HCT116 (cell line): Measurements from ENCODE around the gene KRT78. TPM values are rescaled to one million over a fixed set of nuclear protein-coding genes. Genes with fewer than 3 reads are reported as not detected.

Experiments used
- ATAC-seq: fragments of 200-7000 bp; cut with Tn5 transposase; 2 replicates; pipeline ENCODE4 v1.9.1; 2020; ENCODE audit warnings: mild to moderate bottlenecking, moderate library complexity
- BruUV-seq: library from RNA; stranded (reverse); fragments of 400-500 nt; replicated peaks from 2 replicates; lab custom pipeline; 2021; lab: Mats Ljungman, UMichigan
- CTCF ChIA-PET: fragments of 300-600 bp; sonication (Branson Sonifier 250); formaldehyde crosslinking; loops from one replicate; lab custom pipeline; 2021; ENCODE audit warnings: antibody characterized with exemption; lab: Charles Lee
- POLR2A ChIA-PET: fragments of 300-600, 350-600 bp; sonication (Branson Sonifier 250); formaldehyde crosslinking; loops from one replicate; lab custom pipeline; 2021; ENCODE audit warnings: antibody characterized with exemption; lab: Charles Lee
- RAD21 ChIA-PET, 2 experiments: fragments of 300-600 bp; sonication (Branson Sonifier 250); formaldehyde crosslinking; loops; one replicate each; lab custom pipeline; 2023; ENCODE audit warnings: low total read pairs in 2 of 2; ENCODE audit not compliant: uncharacterized antibody in 2 of 2, unreplicated experiment in 2 of 2, low non-redundant PET in 1 of 2; lab: Charles Lee
- DNase-seq: peaks from one replicate; pipeline ENCODE4 v3.0.0-alpha.2; 2010; ENCODE audit warnings: low read depth, low spot score
- H2AFZ ChIP-seq: fragments of 200-600 bp; shearing (Covaris generic), sonication (generic); 2 replicates; pipeline ENCODE4 v1.6.1; 2017; ENCODE audit warnings: low read depth, mixed run types, mixed read lengths, antibody characterized with exemption, low read length; ENCODE audit not compliant: poor library complexity, severe bottlenecking
- H3K27ac ChIP-seq: 2 replicates; pipeline ENCODE4 v1.5.1; 2012; ENCODE audit warnings: low read depth, low read length
- H3K27me3 ChIP-seq: fragments of 200-600 bp; sonication (generic); 2 replicates; pipeline ENCODE4 v1.6.1; 2016; ENCODE audit warnings: mixed run types, low read length, mixed read lengths; ENCODE audit not compliant: insufficient read depth
- H3K36me3 ChIP-seq, 2 experiments: fragments of 200-500 bp in 1 of 2; fragments of 200-600 bp in 1 of 2; sonication (Bioruptor generic) in 1 of 2; sonication (generic) in 1 of 2; 2 replicates each; pipeline versions ENCODE4 v1.5.1 to v1.6.1; 2014 to 2016; ENCODE audit warnings: low read length in 2 of 2, inconsistent platforms in 1 of 2, mixed read lengths in 1 of 2, mixed run types in 1 of 2; ENCODE audit not compliant: insufficient read depth in 2 of 2, control insufficient read depth in 1 of 2
- H3K4me1 ChIP-seq, 2 experiments: fragments of 200-600 bp in 1 of 2; sonication (generic) in 1 of 2; 2 replicates each; pipeline versions ENCODE4 v1.5.1 to v1.6.1; 2012 to 2017; ENCODE audit warnings: low read length in 2 of 2, inconsistent platforms in 1 of 2, mild to moderate bottlenecking in 1 of 2, mixed read lengths in 1 of 2, mixed run types in 1 of 2, moderate library complexity in 1 of 2; ENCODE audit not compliant: insufficient read depth in 2 of 2, control insufficient read depth in 1 of 2
- H3K4me2 ChIP-seq: fragments of 200-600 bp; sonication (generic); 2 replicates; pipeline ENCODE4 v1.6.1; 2017; ENCODE audit warnings: mixed run types, low read length, mixed read lengths
- H3K4me3 ChIP-seq, 2 experiments: fragments of 200-600 bp in 1 of 2; sonication (generic) in 1 of 2; replicated peaks in 1 of 2; 2 replicates each; pipeline ENCODE4 v1.5.1; 2011 to 2016; ENCODE audit warnings: low read length in 2 of 2, control low read depth in 1 of 2, low read depth in 1 of 2, mild to moderate bottlenecking in 1 of 2, mixed read lengths in 1 of 2, mixed run types in 1 of 2
- H3K79me2 ChIP-seq: fragments of 200-600 bp; sonication (generic); 2 replicates; pipeline ENCODE4 v1.6.1; 2017; ENCODE audit warnings: mild to moderate bottlenecking, mixed run types, low read length, moderate library complexity, mixed read lengths; ENCODE audit not compliant: insufficient read depth
- H3K9ac ChIP-seq: fragments of 200-600 bp; sonication (generic); 2 replicates; pipeline ENCODE4 v1.6.1; 2016; ENCODE audit warnings: low read length, mixed read lengths
- H3K9me2 ChIP-seq: fragments of 200-600 bp; sonication (generic), shearing (Covaris generic); 2 replicates; pipeline ENCODE4 v1.6.1; 2017; ENCODE audit warnings: mixed run types, mild to moderate bottlenecking, moderate library complexity; ENCODE audit not compliant: insufficient read depth
- H3K9me3 ChIP-seq, 2 experiments: fragments of 200-500 bp in 1 of 2; fragments of 200-600 bp in 1 of 2; sonication (Bioruptor generic) in 1 of 2; sonication (generic) in 1 of 2; 2 replicates each; pipeline ENCODE4 v1.6.1; 2014 to 2017; ENCODE audit warnings: low read length in 2 of 2, mixed read lengths in 2 of 2, inconsistent platforms in 1 of 2, low read depth in 1 of 2, mild to moderate bottlenecking in 1 of 2, mixed run types in 1 of 2, moderate library complexity in 1 of 2; ENCODE audit not compliant: control insufficient read depth in 1 of 2, insufficient read depth in 1 of 2
- H4K20me1 ChIP-seq: fragments of 200-600 bp; sonication (generic), shearing (Covaris generic); 2 replicates; pipeline ENCODE4 v1.6.1; 2017; ENCODE audit warnings: mixed run types, mild to moderate bottlenecking, moderate library complexity; ENCODE audit not compliant: insufficient read depth
- CBX3 ChIP-seq: IDR thresholded peaks from 2 replicates; pipeline ENCODE4 v1.6.1; 2012; ENCODE audit warnings: low read depth
- CEBPB ChIP-seq: IDR thresholded peaks from 2 replicates; pipeline ENCODE4 v1.6.1; 2012; ENCODE audit warnings: low read depth
- EGR1 ChIP-seq: IDR thresholded peaks from 2 replicates; pipeline ENCODE4 v1.6.1; 2012; ENCODE audit warnings: low read depth
- ELF1 ChIP-seq: IDR thresholded peaks from 2 replicates; pipeline ENCODE4 v1.6.1; 2012; ENCODE audit warnings: low read depth, borderline replicate concordance
- EZH2 ChIP-seq: fragments of 200-600 bp; sonication (generic); IDR thresholded peaks from 2 replicates; pipeline ENCODE4 v1.6.1; 2017; ENCODE audit warnings: antibody characterized with exemption, mixed run types
- FOSL1 ChIP-seq: IDR thresholded peaks from 2 replicates; pipeline ENCODE4 v1.6.1; 2012; ENCODE audit warnings: low read depth
- POLR2AphosphoS5 ChIP-seq: IDR thresholded peaks from 2 replicates; pipeline ENCODE4 v1.6.1; 2011; ENCODE audit warnings: mild to moderate bottlenecking, low read depth, low read length, moderate library complexity
- SIN3A ChIP-seq: IDR thresholded peaks from 2 replicates; pipeline ENCODE4 v1.6.1; 2012; ENCODE audit warnings: low read depth
- SP1 ChIP-seq: IDR thresholded peaks from 2 replicates; pipeline ENCODE4 v1.6.1; 2012; ENCODE audit warnings: low read depth
- SRF ChIP-seq: IDR thresholded peaks from 2 replicates; pipeline ENCODE4 v1.6.1; 2012; ENCODE audit warnings: low read depth
- YY1 ChIP-seq: IDR thresholded peaks from 2 replicates; pipeline ENCODE4 v1.6.1; 2011; ENCODE audit warnings: low read length, low read depth, moderate library complexity, mild to moderate bottlenecking; ENCODE audit not compliant: insufficient replicate concordance; ENCODE audit errors: extremely low read depth
- ZFX ChIP-seq: fragments of 450-650 bp; IDR thresholded peaks from 2 replicates; pipeline ENCODE4 v1.6.1; 2017
- ZNF274 ChIP-seq: fragments of 200-500 bp; sonication (Bioruptor generic); IDR thresholded peaks from 2 replicates; pipeline ENCODE4 v1.6.1; 2014; ENCODE audit warnings: mild to moderate bottlenecking, low read depth, low read length, inconsistent platforms
- intact Hi-C: fragments of 100-400 bp; cut with micrococcal nuclease; formaldehyde crosslinking; loops from 2 replicates; pipeline ENCODE4 v1.10.0; 2022
- total RNA-seq: library from RNA; stranded (reverse); gene quantifications from one replicate; pipeline ENCODE4 v1.2.1, GENCODE V29; 2021; ENCODE audit not compliant: unreplicated experiment
- TF ChIP-seq, protein P1 (sequence below): IDR thresholded peaks from 2 replicates; pipeline ENCODE4 v1.6.1; 2012
- TF ChIP-seq, protein P2 (sequence below): IDR thresholded peaks from 2 replicates; pipeline ENCODE4 v1.6.1; 2012; ENCODE audit warnings: low read depth

The KRT78 gene
- total RNA-seq, 1 experiment from 2014 or later = not detected

DNA sequence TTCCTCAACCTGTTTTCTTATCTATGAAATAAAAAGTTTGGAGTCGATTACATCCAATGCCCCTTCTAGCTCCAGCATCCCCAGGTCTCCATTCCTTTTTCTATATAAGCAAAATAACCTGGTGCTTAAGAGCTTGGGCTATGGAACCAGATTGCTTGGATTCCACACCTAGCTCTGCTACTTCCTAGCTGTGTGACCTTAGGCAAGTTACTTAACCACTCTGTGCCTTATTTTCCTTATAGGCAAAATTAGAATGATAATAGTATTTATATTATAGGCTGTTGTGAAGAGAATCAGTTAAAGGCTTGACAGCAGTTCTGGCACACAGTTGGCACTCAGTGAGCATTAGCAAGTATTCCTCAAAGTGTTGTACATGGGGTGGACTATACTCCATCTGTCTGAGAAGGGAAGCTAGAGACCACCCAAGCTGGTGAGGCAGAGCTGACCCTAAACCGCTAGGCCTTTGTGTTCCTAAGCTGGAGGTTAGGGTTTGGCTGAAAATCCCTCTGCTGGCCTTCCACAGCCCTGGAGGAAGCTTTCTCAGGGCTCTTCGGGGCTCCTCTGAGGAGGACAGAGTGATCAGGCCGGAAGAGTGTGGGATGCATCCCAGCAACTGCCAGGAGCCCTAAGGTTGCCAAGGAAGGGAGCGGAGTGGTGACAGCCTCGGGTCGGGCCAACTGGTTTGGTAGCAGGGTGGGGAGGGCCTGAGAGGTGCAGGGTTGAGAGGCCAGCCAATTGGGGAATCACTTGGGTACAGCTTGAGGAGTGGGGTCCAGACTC is 28.9 kb downstream of the KRT78 start:
- no peak overlapping the region for H3K9ac ChIP-seq
- H2AFZ ChIP-seq = no peak overlapping the region
- ChIA-PET RAD21 (no interaction called here), POLR2A (no interaction called here), CTCF (no interaction called here)
- BruUV-seq = no TSS peak
- no peak overlapping the region for H3K4me3 ChIP-seq
- no peaks in the 10 kb centered on the region for H3K9me2 ChIP-seq
- H3K27ac ChIP-seq = no peak overlapping the region
- TF ChIP-seq, protein P1, sequence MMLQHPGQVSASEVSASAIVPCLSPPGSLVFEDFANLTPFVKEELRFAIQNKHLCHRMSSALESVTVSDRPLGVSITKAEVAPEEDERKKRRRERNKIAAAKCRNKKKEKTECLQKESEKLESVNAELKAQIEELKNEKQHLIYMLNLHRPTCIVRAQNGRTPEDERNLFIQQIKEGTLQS = no peak
- TF ChIP-seq YY1 (no peak), CEBPB (no peak), ZFX (no peak), FOSL1 (no peak), CBX3 (no peak), SRF (no peak), EGR1 (no peak), EZH2 (no peak), POLR2AphosphoS5 (no peak), SP1 (no peak), ZNF274 (no peak), SIN3A (no peak), ELF1 (no peak)
- TF ChIP-seq, protein P2, sequence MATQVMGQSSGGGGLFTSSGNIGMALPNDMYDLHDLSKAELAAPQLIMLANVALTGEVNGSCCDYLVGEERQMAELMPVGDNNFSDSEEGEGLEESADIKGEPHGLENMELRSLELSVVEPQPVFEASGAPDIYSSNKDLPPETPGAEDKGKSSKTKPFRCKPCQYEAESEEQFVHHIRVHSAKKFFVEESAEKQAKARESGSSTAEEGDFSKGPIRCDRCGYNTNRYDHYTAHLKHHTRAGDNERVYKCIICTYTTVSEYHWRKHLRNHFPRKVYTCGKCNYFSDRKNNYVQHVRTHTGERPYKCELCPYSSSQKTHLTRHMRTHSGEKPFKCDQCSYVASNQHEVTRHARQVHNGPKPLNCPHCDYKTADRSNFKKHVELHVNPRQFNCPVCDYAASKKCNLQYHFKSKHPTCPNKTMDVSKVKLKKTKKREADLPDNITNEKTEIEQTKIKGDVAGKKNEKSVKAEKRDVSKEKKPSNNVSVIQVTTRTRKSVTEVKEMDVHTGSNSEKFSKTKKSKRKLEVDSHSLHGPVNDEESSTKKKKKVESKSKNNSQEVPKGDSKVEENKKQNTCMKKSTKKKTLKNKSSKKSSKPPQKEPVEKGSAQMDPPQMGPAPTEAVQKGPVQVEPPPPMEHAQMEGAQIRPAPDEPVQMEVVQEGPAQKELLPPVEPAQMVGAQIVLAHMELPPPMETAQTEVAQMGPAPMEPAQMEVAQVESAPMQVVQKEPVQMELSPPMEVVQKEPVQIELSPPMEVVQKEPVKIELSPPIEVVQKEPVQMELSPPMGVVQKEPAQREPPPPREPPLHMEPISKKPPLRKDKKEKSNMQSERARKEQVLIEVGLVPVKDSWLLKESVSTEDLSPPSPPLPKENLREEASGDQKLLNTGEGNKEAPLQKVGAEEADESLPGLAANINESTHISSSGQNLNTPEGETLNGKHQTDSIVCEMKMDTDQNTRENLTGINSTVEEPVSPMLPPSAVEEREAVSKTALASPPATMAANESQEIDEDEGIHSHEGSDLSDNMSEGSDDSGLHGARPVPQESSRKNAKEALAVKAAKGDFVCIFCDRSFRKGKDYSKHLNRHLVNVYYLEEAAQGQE = no peak
- intact Hi-C loops = no loop called here
- no peaks in the 10 kb centered on the region for H3K9me3 ChIP-seq
- H4K20me1 ChIP-seq = no peaks in the 10 kb centered on the region
- H3K79me2 ChIP-seq = no peaks in the 10 kb centered on the region
- no peak for DNase-seq
- no peaks in the 10 kb centered on the region for H3K36me3 ChIP-seq
- H3K4me1 ChIP-seq = peaks cover 0 to 9% of the 10 kb centered on the region in 2 experiments; a peak in 2 of 4 replicates
- no peak overlapping the region for H3K4me2 ChIP-seq
- 0 out of 2 replicates have a peak, but pooled peaks cover 2% of the 10 kb centered on the region for H3K27me3 ChIP-seq
- no peak for ATAC-seq
